ENCODE data around the gene EPB41L2. TPM values are rescaled to one million over a fixed set of nuclear protein-coding genes. Genes with fewer than 3 reads are reported as not detected.
A peak's percentile ranks its signal among the peaks of the same experiment; 100 is the strongest.

Gene EPB41L2
- total and polyA plus RNA-seq, 2 experiments from 2014 or later = 76.2 to 91.7 TPM

DNA sequence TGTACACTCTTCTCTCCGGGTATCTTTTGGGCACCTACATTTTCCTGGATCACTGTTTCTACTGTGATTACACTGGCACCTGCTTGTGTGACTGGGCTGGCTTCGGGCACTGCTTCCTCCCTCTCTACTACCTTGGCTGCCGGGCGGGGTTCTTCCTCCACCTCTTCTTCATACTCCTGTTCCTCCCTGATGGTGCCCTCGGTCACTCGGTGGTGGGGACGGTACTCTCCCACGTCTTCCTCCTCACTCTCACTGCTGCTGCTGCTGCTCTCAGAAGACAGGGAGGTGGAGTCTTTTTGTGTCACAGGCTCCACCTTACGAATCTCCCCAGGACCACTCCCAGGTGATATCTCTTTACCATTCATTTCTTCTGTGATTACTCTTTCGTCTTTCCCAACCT lies 193.4 kb downstream of the EPB41L2 start:
- Histone ChIP-seq H3K4me1 (ENCODE audit: insufficient read depth) (peaks cover 8% of the 10 kb centered on the region), H3K9me2 (ENCODE audit: insufficient read depth) (no peaks in the 10 kb centered on the region), H3K79me2 (replicated peaks; ENCODE audit: insufficient read depth) (no peaks in the 10 kb centered on the region), H3K27ac (ENCODE audit: low read depth) (no peak overlapping the region), H2AFZ (no peak overlapping the region), H3K27me3 (ENCODE audit: insufficient read depth) (no peaks in the 10 kb centered on the region), H3K4me2 (no peak overlapping the region), H3F3A (replicated peaks; ENCODE audit: low read depth) (no peaks in the 10 kb centered on the region), H3K36me3 (ENCODE audit: insufficient read depth) (peaks cover 3% of the 10 kb centered on the region; the same call in 1 of the 2 replicates), H3K4me3 (no peak overlapping the region), H4K20me1 (replicated peaks; ENCODE audit: insufficient read depth) (no peaks in the 10 kb centered on the region)
- H3K9me3 Mint-ChIP-seq = no peaks in the 10 kb centered on the region
- H3K4me1 Mint-ChIP-seq = peaks cover 23% of the 10 kb centered on the region
- H3K4me3 Mint-ChIP-seq = no peak overlapping the region
- H3K27me3 Mint-ChIP-seq (ENCODE audit: insufficient read depth, low read depth, poor library complexity) = peaks cover 4% of the 10 kb centered on the region
- ATAC-seq = no peak; the same call in 2 of the 3 replicates
- peaks cover 9% of the 10 kb centered on the region for H3K36me3 Mint-ChIP-seq (ENCODE audit: low read depth)
- TF ChIP-seq JUNB (IDR thresholded peaks at IDR 0.05; ENCODE audit: unreplicated experiment) (no peak), ZNF331 (CRISPR knock-in tag; IDR thresholded peaks at IDR 0.05; ENCODE audit: low read depth) (no peak), POLR2AphosphoS5 (IDR thresholded peaks at IDR 0.05; ENCODE audit: low read depth) (no peak), CREB1 (CRISPR knock-in tag; IDR thresholded peaks at IDR 0.05; ENCODE audit: low read depth) (no peak), EZH2 (IDR thresholded peaks at IDR 0.05; ENCODE audit: low read depth, unreplicated experiment) (no peak), ZNF462 (CRISPR knock-in tag; IDR thresholded peaks at IDR 0.05) (no peak), ETS1 (IDR thresholded peaks at IDR 0.05) (no peak), EZH2phosphoT487 (IDR thresholded peaks at IDR 0.05; ENCODE audit: unreplicated experiment) (no peak), STAT1 (IDR thresholded peaks at IDR 0.05; ENCODE audit: unreplicated experiment) (no peak), ZNF114 (CRISPR knock-in tag; IDR thresholded peaks at IDR 0.05) (no peak), NANOG (IDR thresholded peaks at IDR 0.05; ENCODE audit: borderline replicate concordance) (no peak)
- TF ChIP-seq, protein P1, sequence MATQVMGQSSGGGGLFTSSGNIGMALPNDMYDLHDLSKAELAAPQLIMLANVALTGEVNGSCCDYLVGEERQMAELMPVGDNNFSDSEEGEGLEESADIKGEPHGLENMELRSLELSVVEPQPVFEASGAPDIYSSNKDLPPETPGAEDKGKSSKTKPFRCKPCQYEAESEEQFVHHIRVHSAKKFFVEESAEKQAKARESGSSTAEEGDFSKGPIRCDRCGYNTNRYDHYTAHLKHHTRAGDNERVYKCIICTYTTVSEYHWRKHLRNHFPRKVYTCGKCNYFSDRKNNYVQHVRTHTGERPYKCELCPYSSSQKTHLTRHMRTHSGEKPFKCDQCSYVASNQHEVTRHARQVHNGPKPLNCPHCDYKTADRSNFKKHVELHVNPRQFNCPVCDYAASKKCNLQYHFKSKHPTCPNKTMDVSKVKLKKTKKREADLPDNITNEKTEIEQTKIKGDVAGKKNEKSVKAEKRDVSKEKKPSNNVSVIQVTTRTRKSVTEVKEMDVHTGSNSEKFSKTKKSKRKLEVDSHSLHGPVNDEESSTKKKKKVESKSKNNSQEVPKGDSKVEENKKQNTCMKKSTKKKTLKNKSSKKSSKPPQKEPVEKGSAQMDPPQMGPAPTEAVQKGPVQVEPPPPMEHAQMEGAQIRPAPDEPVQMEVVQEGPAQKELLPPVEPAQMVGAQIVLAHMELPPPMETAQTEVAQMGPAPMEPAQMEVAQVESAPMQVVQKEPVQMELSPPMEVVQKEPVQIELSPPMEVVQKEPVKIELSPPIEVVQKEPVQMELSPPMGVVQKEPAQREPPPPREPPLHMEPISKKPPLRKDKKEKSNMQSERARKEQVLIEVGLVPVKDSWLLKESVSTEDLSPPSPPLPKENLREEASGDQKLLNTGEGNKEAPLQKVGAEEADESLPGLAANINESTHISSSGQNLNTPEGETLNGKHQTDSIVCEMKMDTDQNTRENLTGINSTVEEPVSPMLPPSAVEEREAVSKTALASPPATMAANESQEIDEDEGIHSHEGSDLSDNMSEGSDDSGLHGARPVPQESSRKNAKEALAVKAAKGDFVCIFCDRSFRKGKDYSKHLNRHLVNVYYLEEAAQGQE (IDR thresholded peaks at IDR 0.05; ENCODE audit: unreplicated experiment) = no peak
- TF ChIP-seq, protein P2, sequence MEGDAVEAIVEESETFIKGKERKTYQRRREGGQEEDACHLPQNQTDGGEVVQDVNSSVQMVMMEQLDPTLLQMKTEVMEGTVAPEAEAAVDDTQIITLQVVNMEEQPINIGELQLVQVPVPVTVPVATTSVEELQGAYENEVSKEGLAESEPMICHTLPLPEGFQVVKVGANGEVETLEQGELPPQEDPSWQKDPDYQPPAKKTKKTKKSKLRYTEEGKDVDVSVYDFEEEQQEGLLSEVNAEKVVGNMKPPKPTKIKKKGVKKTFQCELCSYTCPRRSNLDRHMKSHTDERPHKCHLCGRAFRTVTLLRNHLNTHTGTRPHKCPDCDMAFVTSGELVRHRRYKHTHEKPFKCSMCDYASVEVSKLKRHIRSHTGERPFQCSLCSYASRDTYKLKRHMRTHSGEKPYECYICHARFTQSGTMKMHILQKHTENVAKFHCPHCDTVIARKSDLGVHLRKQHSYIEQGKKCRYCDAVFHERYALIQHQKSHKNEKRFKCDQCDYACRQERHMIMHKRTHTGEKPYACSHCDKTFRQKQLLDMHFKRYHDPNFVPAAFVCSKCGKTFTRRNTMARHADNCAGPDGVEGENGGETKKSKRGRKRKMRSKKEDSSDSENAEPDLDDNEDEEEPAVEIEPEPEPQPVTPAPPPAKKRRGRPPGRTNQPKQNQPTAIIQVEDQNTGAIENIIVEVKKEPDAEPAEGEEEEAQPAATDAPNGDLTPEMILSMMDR (conservative IDR thresholded peaks at IDR 0.05; ENCODE audit: low read depth in 2 of 2) = no peak
- no peak for DNase-seq (ENCODE audit: low spot score)
- H3K27ac Mint-ChIP-seq = peak overlapping the region; percentile 66; the same call in 1 of the 2 replicates

All from GM23338 (cell line).